HG03159 (cell line): Measurements from ENCODE around the gene SLC12A7.
"Not testable (repeated sequence)": the region's sequence is repeated elsewhere in the genome, so short reads cannot be mapped to it uniquely, and the experiment has no call there.

Experiments
- ATAC-seq: cut with Tn5 transposase; IDR thresholded peaks from one replicate; pipeline ENCODE4 v1.9.1; 2021; ENCODE audit warnings: mild to moderate bottlenecking, moderate library complexity; ENCODE audit not compliant: unreplicated experiment

The SLC12A7 gene

GRCh38 chr5:1099926-1100663 is 11.8 kb downstream of the SLC12A7 start:
- no peak for ATAC-seq

GRCh38 chr5:1098986-1099597 is 12.8 kb downstream of the SLC12A7 start:
- no peak for ATAC-seq

- ATAC-seq, result not testable (repeated sequence)
Observed at GRCh38 chr5:1097988-1098385, 13.9 kb downstream of the SLC12A7 start.

- ATAC-seq, result no peak
Observed at GRCh38 chr5:1097381-1097987, 14.4 kb downstream of the SLC12A7 start.

GRCh38 chr5:1096838-1097237 is 15.0 kb downstream of the SLC12A7 start:
- ATAC-seq, result no peak

- ATAC-seq, result no peak
Observed at GRCh38 chr5:1095990-1096363, 15.9 kb downstream of the SLC12A7 start.

GRCh38 chr5:1095302-1095989 is 16.4 kb downstream of the SLC12A7 start:
- ATAC-seq, result no peak

- ATAC-seq, result no peak
Observed at GRCh38 chr5:1094670-1095190, 17.1 kb downstream of the SLC12A7 start.

GRCh38 chr5:1093361-1093760 is 18.5 kb downstream of the SLC12A7 start:
- ATAC-seq, result no peak

- no peak for ATAC-seq
Observed at GRCh38 chr5:1092122-1092521, 19.7 kb downstream of the SLC12A7 start.

- no peak for ATAC-seq
Observed at GRCh38 chr5:1091632-1092031, 20.2 kb downstream of the SLC12A7 start.

- no peak for ATAC-seq
Observed at GRCh38 chr5:1090538-1090937, 21.3 kb downstream of the SLC12A7 start.

- no peak for ATAC-seq
Observed at GRCh38 chr5:1089621-1090040, 22.2 kb downstream of the SLC12A7 start.

- no peak for ATAC-seq
Observed at GRCh38 chr5:1089146-1089545, 22.7 kb downstream of the SLC12A7 start.

- ATAC-seq, result no peak
Observed at GRCh38 chr5:1088726-1089125, 23.1 kb downstream of the SLC12A7 start.

- no peak for ATAC-seq
Observed at GRCh38 chr5:1088031-1088430, 23.8 kb downstream of the SLC12A7 start.

GRCh38 chr5:1087428-1087827 is 24.4 kb downstream of the SLC12A7 start:
- no peak for ATAC-seq

GRCh38 chr5:1086871-1087270 is 25.0 kb downstream of the SLC12A7 start:
- ATAC-seq, result no peak

- no peak for ATAC-seq
Observed at GRCh38 chr5:1086137-1086536, 25.7 kb downstream of the SLC12A7 start.

GRCh38 chr5:1085391-1085790 is 26.5 kb downstream of the SLC12A7 start:
- ATAC-seq, result no peak

- no peak for ATAC-seq
Observed at GRCh38 chr5:1083823-1084605, 27.8 kb downstream of the SLC12A7 start.
